T1000 (cell line): ENCODE measurements around the gene UGT8.
"Not testable (repeated sequence)": the region's sequence is repeated elsewhere in the genome, so short reads cannot be mapped to it uniquely, and the experiment has no call there.

Experiments
- DNase-seq: peaks from one replicate; lab custom pipeline; 2025; ENCODE audit warnings: mixed read lengths; lab: John Stamatoyannopoulos, UW

UGT8 gene

GRCh38 chr4:114603497-114603896, 4.9 kb downstream of the UGT8 start:
- DNase-seq = no peak

DNA sequence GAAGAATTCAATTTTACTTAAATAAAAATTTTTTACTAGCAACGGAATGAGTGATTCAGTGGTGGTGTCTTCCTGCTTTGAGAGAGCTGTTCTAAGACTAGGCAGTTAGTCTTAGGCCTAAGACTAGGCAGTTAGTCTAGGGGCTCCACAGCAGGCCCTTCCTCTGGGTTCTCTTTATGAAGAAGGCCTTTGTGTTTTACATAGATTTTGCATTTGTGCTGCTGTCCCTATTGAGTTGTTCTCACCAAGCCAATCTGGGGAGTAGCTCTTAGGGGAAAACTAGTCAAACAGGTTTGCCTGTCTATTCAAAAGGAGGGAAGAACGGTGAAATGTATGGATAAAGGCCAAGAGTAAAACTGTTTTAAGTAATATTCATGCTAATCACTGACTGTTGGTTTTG, 7.6 kb downstream of the UGT8 start:
- DNase-seq = no peak

DNA sequence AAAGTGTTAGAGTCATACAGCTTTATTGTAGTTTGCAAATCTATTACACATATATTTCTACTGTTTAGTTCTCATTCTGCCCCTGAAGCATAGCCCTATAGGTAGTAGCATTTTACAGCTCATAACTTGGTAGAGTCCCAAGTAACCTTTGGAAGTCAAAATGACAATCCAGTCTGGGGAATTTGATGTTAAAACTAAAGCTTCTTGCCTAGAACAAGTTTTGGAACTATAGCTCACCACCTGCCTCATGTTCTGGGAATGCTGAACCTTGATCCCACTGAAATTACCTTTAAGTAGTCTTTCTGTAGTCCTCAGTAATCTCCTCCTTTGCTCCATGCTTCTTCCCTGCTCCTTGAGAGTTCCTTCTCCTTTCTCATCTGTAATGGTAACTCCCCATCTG, 8.4 kb downstream of the UGT8 start:
- DNase-seq = no peak

GRCh38 chr4:114613560-114613959, 15.0 kb downstream of the UGT8 start:
- DNase-seq = no peak

- DNase-seq = no peak
Measured at GRCh38 chr4:114615435-114615834, 16.8 kb downstream of the UGT8 start.

GRCh38 chr4:114616036-114616435, 17.4 kb downstream of the UGT8 start:
- DNase-seq = not testable (repeated sequence)

GRCh38 chr4:114626196-114626595, 27.6 kb downstream of the UGT8 start:
- no peak for DNase-seq

- no peak for DNase-seq
Measured at GRCh38 chr4:114636192-114636935, 37.8 kb downstream of the UGT8 start.

GRCh38 chr4:114642173-114642780, 43.7 kb downstream of the UGT8 start:
- DNase-seq = no peak

GRCh38 chr4:114649908-114650307, 51.3 kb downstream of the UGT8 start:
- no peak for DNase-seq

DNA sequence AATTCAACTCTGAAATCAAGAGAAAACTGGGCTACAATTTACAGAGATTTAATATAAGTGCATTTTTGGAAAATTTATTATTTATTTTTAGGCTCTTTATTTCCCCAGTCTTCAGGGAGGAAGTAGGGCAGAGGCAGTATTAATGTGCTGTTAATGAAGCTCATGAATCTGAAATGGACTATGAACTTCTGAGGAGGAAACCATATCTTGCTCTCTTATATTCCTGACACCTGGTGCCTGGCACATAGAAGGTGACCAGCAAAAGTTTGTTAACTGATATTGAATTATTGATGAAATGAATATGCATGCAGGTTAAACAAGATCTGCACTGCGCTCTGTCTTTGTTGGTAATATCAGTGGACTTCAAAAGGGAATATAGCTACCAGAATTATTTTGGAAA, 55.1 kb downstream of the UGT8 start:
- DNase-seq = no peak

DNA sequence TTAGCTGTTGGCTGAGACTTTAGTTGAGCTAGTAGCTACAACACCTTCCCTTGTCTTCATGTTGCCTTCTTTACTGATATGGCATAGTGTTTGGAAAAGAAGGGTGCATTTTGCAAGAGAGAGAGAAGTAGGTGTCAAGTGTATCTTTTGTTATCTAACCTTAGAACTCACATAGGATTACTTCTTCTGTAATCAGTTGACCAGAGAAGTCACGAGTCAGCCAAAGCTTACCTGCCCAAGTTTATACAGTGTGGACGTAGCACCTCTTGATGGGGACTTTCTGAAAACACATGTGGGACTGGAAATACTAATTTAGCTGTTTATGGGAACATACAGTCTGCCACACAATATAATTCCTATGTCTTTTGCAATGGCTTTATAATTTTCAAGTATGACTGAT, 56.0 kb downstream of the UGT8 start:
- DNase-seq = no peak

DNA sequence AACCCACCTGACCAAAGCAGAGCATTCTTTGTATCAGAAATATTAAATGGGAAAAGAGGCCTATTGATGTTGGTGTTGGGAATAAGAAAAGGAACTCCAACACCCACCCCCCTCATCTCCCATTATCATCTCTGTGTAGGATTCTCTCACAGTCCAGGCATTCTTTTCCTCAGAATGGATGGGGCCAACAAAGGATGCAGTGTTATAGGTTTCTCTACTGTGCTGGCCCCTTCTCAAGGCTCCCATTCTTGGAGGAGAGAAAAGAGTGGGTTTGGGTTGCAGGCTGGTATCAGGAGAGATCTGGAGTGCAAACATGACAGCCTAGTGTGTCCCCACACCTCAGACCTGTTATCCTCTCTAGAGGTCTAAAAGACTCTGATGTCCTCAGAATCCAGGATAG, 59.6 kb downstream of the UGT8 start:
- no peak for DNase-seq

DNA sequence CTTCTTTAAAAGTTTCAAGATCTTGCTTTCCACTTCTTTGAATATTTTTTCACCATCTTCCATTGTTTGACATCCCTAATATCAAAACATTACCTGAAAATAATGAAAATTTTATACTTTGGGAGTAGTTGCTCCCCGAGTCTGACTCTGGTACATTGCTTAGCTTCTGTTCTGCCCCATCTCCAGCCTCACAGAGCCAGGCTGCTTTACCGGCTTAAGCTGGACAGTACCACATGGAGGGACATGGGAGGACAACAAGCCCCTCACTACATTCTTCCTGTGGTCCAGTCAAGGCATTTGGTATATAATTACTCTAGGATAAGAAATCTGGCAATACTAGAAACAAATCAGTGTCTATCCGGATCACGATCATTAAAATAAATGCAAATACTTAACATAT, 60.2 kb downstream of the UGT8 start:
- no peak for DNase-seq

- DNase-seq = no peak
Measured at GRCh38 chr4:114659386-114660008, 60.9 kb downstream of the UGT8 start.

- no peak for DNase-seq
Measured at GRCh38 chr4:114663083-114663482, 64.5 kb downstream of the UGT8 start.

- DNase-seq = no peak
Measured at GRCh38 chr4:114668577-114668976, 70.0 kb downstream of the UGT8 start.

- not testable (repeated sequence) for DNase-seq
Measured at GRCh38 chr4:114670733-114671132, 72.1 kb downstream of the UGT8 start.

GRCh38 chr4:114673306-114673705, 74.7 kb downstream of the UGT8 start:
- no peak for DNase-seq

- DNase-seq = no peak
Measured at GRCh38 chr4:114674080-114674479, 75.5 kb downstream of the UGT8 start.

GRCh38 chr4:114677346-114677979, 78.9 kb downstream of the UGT8 start:
- no peak for DNase-seq

DNA sequence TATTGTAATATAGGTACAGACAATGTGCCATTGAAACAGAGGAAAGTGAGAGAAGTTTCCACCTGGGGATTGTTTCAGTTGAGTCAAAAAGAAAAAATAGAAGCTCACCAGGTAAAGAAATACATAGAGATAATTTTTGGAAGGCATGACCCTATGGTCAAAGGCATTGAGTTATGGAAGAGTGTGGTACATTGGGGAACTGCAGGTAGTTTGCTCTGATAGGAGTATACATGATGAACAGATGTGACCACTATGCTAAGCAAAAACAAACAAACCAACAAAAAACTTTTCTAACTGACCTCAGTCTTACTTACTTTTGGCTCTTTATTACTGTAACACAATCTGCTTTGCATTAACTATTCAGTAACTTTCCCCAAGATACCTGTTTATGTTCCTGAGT, 85.9 kb downstream of the UGT8 start:
- DNase-seq = no peak

DNA sequence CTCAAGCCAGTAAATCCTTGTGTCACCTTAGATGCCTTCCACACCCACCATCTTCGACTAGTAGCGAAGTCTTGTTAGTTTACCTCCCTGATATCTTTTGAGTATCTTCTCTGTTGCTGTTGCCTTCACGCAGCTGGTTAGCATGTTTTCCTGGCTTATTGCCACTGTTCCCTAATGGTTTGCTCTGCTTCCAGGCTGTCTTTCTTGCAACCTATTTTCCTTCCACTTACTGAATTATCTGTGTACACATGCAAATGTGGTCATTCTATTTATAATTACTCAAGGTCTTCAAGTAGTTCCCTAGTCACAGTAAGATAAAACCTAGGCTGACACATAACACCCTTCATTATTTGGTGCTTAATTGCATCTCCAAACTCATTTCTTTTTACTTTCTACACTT, 89.5 kb downstream of the UGT8 start:
- no peak for DNase-seq
